ENCODE measurements around the gene CFAP52.
"Not testable (repeated sequence)": the region's sequence is repeated elsewhere in the genome, so short reads cannot be mapped to it uniquely, and the experiment has no call there.

CFAP52 gene

DNA sequence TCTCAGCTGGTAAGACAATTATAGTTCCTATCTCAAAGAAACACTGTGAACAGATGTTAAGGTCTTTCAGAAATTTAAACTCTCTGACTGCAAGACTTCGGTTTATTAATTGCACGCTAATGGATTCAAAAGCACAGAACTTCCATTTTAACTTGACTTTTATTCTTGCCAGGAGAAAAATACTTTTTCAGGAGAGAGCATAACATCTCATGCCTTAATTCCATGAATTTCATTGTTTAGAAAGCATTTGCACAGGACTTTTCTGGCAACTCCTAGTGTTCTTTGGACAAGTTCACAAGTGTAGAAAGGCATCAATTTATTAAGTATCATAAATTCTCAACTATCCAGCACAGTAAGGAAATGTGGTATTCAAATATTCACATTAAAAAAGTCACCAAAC, 23.3 kb upstream of the CFAP52 start:
- Histone ChIP-seq H3K9me3 (ENCODE audit: low read length) (no peaks in the 10 kb centered on the region), H3K36me3 (ENCODE audit: insufficient read depth, low read length) (no peaks in the 10 kb centered on the region), H3K4me1 (ENCODE audit: insufficient read depth, low read length) (no peaks in the 10 kb centered on the region), H3K4me3 (ENCODE audit: low read length) (no peak overlapping the region), H3K27me3 (ENCODE audit: insufficient read depth, low read length) (no peaks in the 10 kb centered on the region), H2AFZ (ENCODE audit: low read depth, low read length) (no peak overlapping the region)

DNA sequence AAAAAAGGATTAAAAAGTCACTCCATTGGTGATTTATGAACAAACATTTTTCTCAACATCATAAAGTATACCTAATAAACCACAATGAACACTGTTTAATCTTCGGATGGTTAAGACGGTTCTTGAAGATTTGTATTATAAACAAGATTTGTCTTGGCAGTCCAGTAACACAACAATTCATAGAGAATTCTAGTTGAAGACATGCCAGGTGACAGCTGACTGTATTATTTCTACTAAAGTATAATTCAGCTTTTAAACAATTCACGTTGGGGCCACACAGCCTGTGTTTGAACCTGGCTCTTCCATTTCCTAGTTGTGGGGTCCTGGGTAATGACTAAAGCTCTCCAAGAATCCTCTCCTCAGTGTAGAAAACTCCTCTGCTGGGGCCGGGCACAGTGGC, 22.8 kb upstream of the CFAP52 start:
- H3K27me3 ChIP-seq (ENCODE audit: insufficient read depth, low read length): no peaks in the 10 kb centered on the region
- no peaks in the 10 kb centered on the region for H3K36me3 ChIP-seq (ENCODE audit: insufficient read depth, low read length)
- H3K9me3 ChIP-seq (ENCODE audit: low read length): no peaks in the 10 kb centered on the region
- no peak overlapping the region for H2AFZ ChIP-seq (ENCODE audit: low read depth, low read length)
- no peak overlapping the region for H3K4me3 ChIP-seq (ENCODE audit: low read length)
- no peaks in the 10 kb centered on the region for H3K4me1 ChIP-seq (ENCODE audit: insufficient read depth, low read length)

DNA sequence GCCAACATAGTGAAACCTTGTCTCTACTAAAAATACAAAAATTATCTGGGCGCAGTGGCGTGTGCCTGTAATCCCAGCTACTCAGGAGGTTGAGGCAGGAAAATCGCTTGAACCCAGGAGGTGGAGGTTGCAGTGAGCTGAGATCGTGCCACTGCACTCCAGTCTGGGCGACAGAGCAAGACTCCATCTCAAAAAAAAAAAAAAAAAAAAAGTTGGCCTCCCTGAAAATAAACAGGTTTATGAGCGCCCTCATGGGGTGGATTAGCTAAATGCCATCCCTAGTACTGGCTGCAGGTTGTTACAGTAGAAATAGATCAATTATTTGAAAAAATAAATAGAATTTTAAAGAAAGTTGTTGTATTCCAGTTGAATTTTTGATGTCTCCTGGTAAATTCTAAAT, 21.7 kb upstream of the CFAP52 start:
- H3K36me3 ChIP-seq (ENCODE audit: insufficient read depth, low read length); H3K9me3 ChIP-seq (ENCODE audit: low read length); H2AFZ ChIP-seq (ENCODE audit: low read depth, low read length); H3K4me1 ChIP-seq (ENCODE audit: insufficient read depth, low read length); H3K27me3 ChIP-seq (ENCODE audit: insufficient read depth, low read length); H3K4me3 ChIP-seq (ENCODE audit: low read length): not testable (repeated sequence)

DNA sequence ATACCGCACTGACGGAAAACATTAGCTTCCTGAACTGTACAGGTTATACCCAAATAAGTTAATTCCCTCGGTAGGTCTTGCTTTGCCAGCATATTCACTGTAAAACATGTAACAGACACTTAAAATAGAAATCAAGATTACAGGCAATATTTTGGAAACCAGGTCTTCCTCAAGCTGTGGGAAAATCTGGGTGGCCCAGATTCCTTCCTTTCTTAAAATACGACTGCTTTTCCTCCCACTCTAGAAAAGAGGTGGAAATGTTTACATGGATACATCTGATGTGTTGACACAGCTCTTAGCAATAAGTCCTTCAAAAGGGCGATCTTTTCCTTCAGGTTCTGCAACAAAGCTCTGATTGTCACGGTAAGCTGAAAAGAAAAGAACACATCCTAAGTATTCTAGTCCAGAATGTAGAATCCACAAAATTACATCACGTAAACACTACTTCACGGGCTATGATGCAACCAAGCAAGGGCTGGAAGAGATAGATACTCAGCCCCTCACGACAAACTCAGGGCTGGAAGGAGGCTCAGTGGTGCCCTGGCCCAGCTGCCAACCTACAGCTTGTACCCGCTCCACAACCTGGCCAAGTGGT, 19.2 kb upstream of the CFAP52 start:
- H2AFZ ChIP-seq (ENCODE audit: low read depth, low read length): no peak overlapping the region
- no peaks in the 10 kb centered on the region for H3K9me3 ChIP-seq (ENCODE audit: low read length)
- H3K27me3 ChIP-seq (ENCODE audit: insufficient read depth, low read length): no peaks in the 10 kb centered on the region
- H3K4me3 ChIP-seq (ENCODE audit: low read length): no peak overlapping the region
- no peaks in the 10 kb centered on the region for H3K36me3 ChIP-seq (ENCODE audit: insufficient read depth, low read length)
- H3K4me1 ChIP-seq (ENCODE audit: insufficient read depth, low read length): no peaks in the 10 kb centered on the region

DNA sequence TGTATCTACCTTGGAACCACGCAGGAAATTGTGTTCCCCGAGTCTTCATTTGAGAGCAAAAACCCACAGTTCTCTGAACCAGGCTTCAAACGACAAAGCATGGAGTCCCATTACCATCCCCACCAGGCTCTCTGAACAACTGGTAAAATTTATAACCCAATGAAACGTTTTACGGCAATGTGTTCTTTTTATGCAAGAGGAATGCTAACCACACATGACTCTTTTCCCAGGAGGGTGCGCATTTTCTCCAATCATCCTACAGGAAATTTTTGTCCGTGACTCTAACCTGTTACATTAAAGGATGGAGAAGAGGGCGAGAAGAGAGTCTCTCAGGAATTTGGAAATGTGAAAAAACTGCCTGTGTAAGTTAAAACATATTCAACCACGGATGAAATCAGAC, 18.6 kb upstream of the CFAP52 start:
- Histone ChIP-seq H3K4me1 (ENCODE audit: insufficient read depth, low read length) (no peaks in the 10 kb centered on the region), H2AFZ (ENCODE audit: low read depth, low read length) (no peak overlapping the region), H3K36me3 (ENCODE audit: insufficient read depth, low read length) (no peaks in the 10 kb centered on the region), H3K27me3 (ENCODE audit: insufficient read depth, low read length) (no peaks in the 10 kb centered on the region), H3K4me3 (ENCODE audit: low read length) (no peak overlapping the region), H3K9me3 (ENCODE audit: low read length) (no peaks in the 10 kb centered on the region)

DNA sequence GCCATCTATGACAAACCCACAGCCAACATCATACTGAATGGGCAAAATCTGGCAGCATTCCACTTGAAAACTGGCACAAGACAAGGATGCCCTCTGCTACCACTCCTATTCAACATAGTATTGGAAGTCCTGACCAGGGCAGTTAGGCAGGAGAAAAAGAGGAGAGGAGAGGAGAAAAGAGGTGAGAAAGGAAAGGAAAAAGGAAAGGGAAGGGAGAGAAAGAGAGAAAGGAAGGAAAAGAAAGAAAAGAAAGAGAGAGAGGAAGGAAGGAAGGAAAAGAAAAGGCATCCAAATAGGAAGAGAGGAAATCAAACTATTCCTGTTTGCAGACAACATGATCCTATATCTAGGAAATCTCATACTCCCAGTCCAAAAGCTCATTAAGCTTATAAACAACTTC, 12.3 kb upstream of the CFAP52 start:
- no peak overlapping the region for H2AFZ ChIP-seq (ENCODE audit: low read depth, low read length)
- no peaks in the 10 kb centered on the region for H3K4me1 ChIP-seq (ENCODE audit: insufficient read depth, low read length)
- H3K4me3 ChIP-seq (ENCODE audit: low read length): no peak overlapping the region
- no peaks in the 10 kb centered on the region for H3K27me3 ChIP-seq (ENCODE audit: insufficient read depth, low read length)
- no peaks in the 10 kb centered on the region for H3K9me3 ChIP-seq (ENCODE audit: low read length)
- peaks cover 20% of the 10 kb centered on the region for H3K36me3 ChIP-seq (ENCODE audit: insufficient read depth, low read length)

DNA sequence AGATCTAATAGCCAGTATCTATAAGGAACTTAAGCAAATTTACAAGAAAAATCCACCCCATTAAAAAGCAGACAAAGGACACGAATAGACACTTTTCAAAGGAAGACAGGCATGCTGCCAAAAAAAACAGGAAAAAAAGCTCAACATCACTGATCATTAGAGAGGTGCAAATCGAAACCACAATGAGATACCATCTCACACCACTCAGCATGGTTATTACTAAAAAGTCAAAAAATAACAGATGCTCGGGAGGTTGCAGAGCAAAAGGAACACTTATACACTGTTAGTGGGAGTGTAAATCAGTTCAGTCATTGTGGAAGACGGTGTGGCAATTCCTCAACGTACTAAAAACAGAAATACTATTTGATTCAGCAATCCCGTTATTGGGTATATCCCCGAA, 10.4 kb upstream of the CFAP52 start:
- H3K4me3 ChIP-seq (ENCODE audit: low read length): no peak overlapping the region
- H3K36me3 ChIP-seq (ENCODE audit: insufficient read depth, low read length): peaks cover 23% of the 10 kb centered on the region
- no peaks in the 10 kb centered on the region for H3K4me1 ChIP-seq (ENCODE audit: insufficient read depth, low read length)
- H3K9me3 ChIP-seq (ENCODE audit: low read length): no peaks in the 10 kb centered on the region
- H2AFZ ChIP-seq (ENCODE audit: low read depth, low read length): no peak overlapping the region
- no peaks in the 10 kb centered on the region for H3K27me3 ChIP-seq (ENCODE audit: insufficient read depth, low read length)

DNA sequence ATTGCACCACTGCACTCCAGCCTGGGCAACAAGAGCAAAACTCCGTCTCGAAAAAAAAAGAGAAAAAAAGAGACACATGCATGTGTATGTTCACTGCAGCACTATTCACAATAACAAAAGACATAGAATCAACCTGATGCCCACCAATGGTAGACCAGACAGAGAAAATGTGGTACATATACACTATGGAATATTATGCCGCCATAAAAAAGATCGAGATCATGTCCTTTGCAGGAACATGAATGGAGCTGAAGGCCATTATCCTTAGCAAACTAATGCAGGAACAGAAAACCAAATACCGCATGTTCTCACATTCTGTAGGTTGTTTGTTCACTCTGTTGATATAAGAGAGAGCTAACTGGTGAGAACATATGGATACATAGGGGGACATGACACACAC, 9.7 kb upstream of the CFAP52 start:
- not testable (repeated sequence) for H3K4me3 ChIP-seq (ENCODE audit: low read length); H3K9me3 ChIP-seq (ENCODE audit: low read length); H2AFZ ChIP-seq (ENCODE audit: low read depth, low read length); H3K27me3 ChIP-seq (ENCODE audit: insufficient read depth, low read length); H3K4me1 ChIP-seq (ENCODE audit: insufficient read depth, low read length)
- peaks cover 23% of the 10 kb centered on the region for H3K36me3 ChIP-seq (ENCODE audit: insufficient read depth, low read length)

DNA sequence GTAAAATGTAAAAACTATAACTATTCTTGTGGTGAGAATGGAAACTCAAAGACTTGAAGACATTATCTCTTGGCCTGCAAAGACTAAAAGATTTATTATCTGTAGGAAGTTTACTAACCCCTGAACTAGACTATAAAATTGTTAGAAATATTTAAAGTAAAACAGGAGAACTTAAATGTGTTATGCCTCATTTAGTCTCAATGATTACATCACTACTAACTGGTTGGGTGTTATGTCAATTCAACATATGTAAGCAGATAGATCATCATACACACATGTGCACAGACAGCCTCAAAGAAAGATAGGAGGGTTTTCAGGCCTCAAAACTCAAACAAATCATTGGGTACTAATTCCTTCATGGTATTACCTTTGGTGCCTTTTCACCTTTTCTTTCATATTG, 8.4 kb upstream of the CFAP52 start:
- Histone ChIP-seq H3K36me3 (ENCODE audit: insufficient read depth, low read length) (peaks cover 23% of the 10 kb centered on the region), H2AFZ (ENCODE audit: low read depth, low read length) (no peak overlapping the region), H3K4me3 (ENCODE audit: low read length) (no peak overlapping the region), H3K27me3 (ENCODE audit: insufficient read depth, low read length) (no peaks in the 10 kb centered on the region), H3K4me1 (ENCODE audit: insufficient read depth, low read length) (no peaks in the 10 kb centered on the region), H3K9me3 (ENCODE audit: low read length) (no peaks in the 10 kb centered on the region)

DNA sequence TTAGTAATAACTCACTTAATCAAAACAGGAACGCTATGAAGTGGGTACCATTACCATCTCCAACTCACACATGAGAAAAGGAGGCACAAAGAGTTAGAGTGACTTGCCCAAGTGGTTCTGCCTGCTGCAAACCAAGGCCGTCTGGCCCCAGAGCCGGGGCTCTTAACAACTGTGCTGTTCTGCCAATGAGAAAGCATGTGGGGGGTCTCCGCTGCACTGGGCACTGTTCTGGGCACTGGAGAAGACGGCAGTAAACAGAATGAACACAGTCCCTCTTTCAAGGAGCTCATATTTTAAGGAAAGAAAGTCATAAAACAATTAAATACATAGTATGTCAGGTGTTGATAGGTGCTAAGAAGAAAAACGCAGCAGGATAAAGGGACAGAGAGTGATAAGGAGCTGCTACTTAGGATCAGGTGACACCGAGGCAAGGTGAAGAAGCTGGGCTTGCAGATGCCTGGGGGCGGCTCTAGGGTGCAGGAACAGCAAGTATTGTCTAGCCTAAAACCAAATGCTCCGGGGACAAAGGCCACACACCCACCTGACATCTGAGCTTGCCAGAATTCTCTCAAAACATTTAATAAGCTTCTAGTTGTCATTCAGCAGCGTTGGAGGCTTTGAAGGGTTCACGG, 7.4 kb upstream of the CFAP52 start:
- no peak overlapping the region for H3K4me3 ChIP-seq (ENCODE audit: low read length)
- H3K9me3 ChIP-seq (ENCODE audit: low read length): no peaks in the 10 kb centered on the region
- no peak overlapping the region for H2AFZ ChIP-seq (ENCODE audit: low read depth, low read length)
- peaks cover 23% of the 10 kb centered on the region for H3K36me3 ChIP-seq (ENCODE audit: insufficient read depth, low read length)
- no peaks in the 10 kb centered on the region for H3K27me3 ChIP-seq (ENCODE audit: insufficient read depth, low read length)
- no peaks in the 10 kb centered on the region for H3K4me1 ChIP-seq (ENCODE audit: insufficient read depth, low read length)

DNA sequence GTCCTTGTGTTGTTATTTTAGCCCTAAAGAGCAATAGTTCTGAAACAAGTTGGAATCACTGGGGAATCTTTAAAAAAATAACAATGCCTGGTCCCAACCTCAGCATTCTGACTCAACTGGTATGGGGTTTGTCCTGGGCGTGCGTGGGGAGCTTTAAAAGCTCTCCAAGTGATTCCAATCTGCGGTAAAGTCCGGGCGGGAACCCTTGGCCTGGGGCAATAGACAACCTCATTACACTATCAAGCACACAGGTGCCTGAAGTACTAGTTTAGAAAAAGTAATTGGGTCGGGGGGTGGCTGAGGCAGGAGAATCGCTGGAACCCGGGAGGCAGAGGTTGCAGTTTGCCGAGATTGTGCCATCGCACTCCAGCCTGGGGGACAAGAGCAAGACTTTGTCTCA, 5.2 kb upstream of the CFAP52 start:
- Histone ChIP-seq H3K36me3 (ENCODE audit: insufficient read depth, low read length) (peaks cover 18% of the 10 kb centered on the region), H3K4me3 (ENCODE audit: low read length) (no peak overlapping the region), H3K9me3 (ENCODE audit: low read length) (no peaks in the 10 kb centered on the region), H3K4me1 (ENCODE audit: insufficient read depth, low read length) (peaks cover 8% of the 10 kb centered on the region), H3K27me3 (ENCODE audit: insufficient read depth, low read length) (no peaks in the 10 kb centered on the region), H2AFZ (ENCODE audit: low read depth, low read length) (no peak overlapping the region)

DNA sequence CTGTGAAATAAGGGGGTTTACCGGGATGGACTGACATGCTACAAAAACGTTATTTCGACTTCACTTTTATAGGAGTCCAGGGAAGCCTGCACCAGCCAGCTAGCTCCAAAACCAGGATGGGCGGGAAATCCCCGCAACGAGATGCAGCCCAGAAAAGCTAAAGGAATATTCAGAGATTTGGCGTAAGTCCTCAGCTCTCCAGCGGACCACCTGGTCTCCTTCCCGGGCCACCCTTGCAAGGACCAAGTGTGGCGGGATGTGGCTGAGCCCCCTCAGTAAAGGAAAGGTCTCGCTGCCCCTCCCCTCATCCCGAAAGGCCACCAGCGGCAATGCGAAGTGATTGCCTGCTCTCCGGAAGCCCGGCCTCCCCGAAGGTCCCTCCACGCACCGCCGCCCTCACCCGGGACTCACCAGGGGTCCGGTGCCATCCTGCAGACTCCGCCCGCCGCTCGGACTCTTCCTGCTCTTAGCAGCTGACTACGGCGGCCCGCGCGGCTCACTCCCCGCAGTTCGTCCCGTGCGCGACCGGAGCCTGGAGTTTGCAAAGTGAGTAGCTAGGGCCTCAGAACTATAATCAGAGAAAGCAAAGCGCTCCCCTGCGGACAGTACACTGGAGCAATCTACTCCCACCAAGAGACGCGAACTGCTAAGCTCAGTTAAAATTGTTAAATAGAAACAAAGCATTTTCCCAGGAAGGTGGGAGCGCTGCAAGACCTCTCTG, 901 bp upstream of the CFAP52 start, which contains the start of gene STX8:
STX8 (minus strand) TSS at position 440 of the 721 bp plus-strand sequence; CDS start at position 428, 12 bp downstream.
- Histone ChIP-seq H3K27me3 (ENCODE audit: insufficient read depth, low read length) (peaks cover 2% of the 10 kb centered on the region), H3K36me3 (ENCODE audit: insufficient read depth, low read length) (no peaks in the 10 kb centered on the region), H3K4me3 (ENCODE audit: low read length) (peak within 1 kb of the TSS; percentile 97), H2AFZ (ENCODE audit: low read depth, low read length) (peak within 1 kb of the TSS; percentile 85), H3K4me1 (ENCODE audit: insufficient read depth, low read length) (peaks cover 15% of the 10 kb centered on the region), H3K9me3 (ENCODE audit: low read length) (no peaks in the 10 kb centered on the region)

DNA sequence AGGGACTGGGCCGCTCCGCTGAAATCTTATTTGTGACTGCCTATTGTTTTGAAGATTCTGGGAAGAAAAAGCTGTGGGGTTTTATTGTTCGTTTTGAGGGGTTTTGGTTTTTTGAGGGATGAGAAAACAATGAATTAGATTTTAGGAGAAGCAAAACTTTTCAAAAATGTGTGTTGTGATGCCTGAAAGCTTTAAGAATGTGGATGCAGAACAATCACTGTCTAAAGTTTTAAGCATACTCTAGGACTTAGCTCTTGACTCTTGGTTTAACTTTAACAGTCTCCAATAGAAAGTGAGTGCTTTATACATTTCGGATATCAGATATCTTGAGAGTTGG, 899 bp downstream of the CFAP52 start:
- peaks cover 2% of the 10 kb centered on the region for H3K27me3 ChIP-seq (ENCODE audit: insufficient read depth, low read length)
- no peaks in the 10 kb centered on the region for H3K9me3 ChIP-seq (ENCODE audit: low read length)
- H3K4me1 ChIP-seq (ENCODE audit: insufficient read depth, low read length): peaks cover 15% of the 10 kb centered on the region
- peak overlapping the region; percentile 49 for H2AFZ ChIP-seq (ENCODE audit: low read depth, low read length)
- H3K4me3 ChIP-seq (ENCODE audit: low read length): no peak overlapping the region
- no peaks in the 10 kb centered on the region for H3K36me3 ChIP-seq (ENCODE audit: insufficient read depth, low read length)
